Activated CD8-positive, alpha-beta T cell treated with anti-CD3 and anti-CD28 coated beads for 36 hours (primary cell): Measurements from ENCODE around the gene GIGYF2. TPM values are rescaled to one million over a fixed set of nuclear protein-coding genes. Genes with fewer than 3 reads are reported as not detected.

Experiments used
- ATAC-seq: fragments of 200-7000 bp; cut with Tn5 transposase; one replicate; pipeline ENCODE4 v1.10.0; 2021; ENCODE audit warnings: mild to moderate bottlenecking, moderate library complexity
- CTCF ChIA-PET: fragments of 350-600 bp; sonication (Branson Sonifier 250); formaldehyde crosslinking; loops from one replicate; lab custom pipeline; 2021; ENCODE audit warnings: antibody characterized with exemption; lab: Charles Lee
- POLR2A ChIA-PET: fragments of 350-600 bp; sonication (Branson Sonifier 250); formaldehyde crosslinking; loops from one replicate; lab custom pipeline; 2021; ENCODE audit warnings: antibody characterized with exemption; lab: Charles Lee
- DNase-seq: peaks from one replicate; pipeline ENCODE4 v3.0.0-alpha.2; 2020
- H3K27ac Mint-ChIP-seq: one replicate; pipeline ENCODE4 v1.8.0; 2021; ENCODE audit warnings: mild to moderate bottlenecking, mixed read lengths
- H3K27me3 Mint-ChIP-seq: one replicate; pipeline ENCODE4 v1.8.0; 2021; ENCODE audit warnings: mixed read lengths
- H3K36me3 Mint-ChIP-seq: one replicate; pipeline ENCODE4 v1.8.0; 2021; ENCODE audit warnings: low read depth, mixed read lengths
- H3K4me1 Mint-ChIP-seq: one replicate; pipeline ENCODE4 v1.8.0; 2021; ENCODE audit warnings: low read depth, mixed read lengths
- H3K4me3 Mint-ChIP-seq: one replicate; pipeline ENCODE4 v1.8.0; 2021; ENCODE audit warnings: mild to moderate bottlenecking, moderate library complexity, mixed read lengths
- H3K9me3 Mint-ChIP-seq: one replicate; pipeline ENCODE4 v1.8.0; 2021; ENCODE audit warnings: mixed read lengths
- intact Hi-C: fragments of 100-400 bp; cut with micrococcal nuclease; formaldehyde crosslinking; loops from one replicate; pipeline ENCODE4 v1.10.0; 2022
- total RNA-seq, 2 experiments: library from RNA; stranded (reverse); gene quantifications; one replicate each; pipeline ENCODE4 v1.2.3, GENCODE V29; 2021
- TF ChIP-seq, protein P1 (sequence below): fragments of 200-600 bp; IDR thresholded peaks from one replicate; pipeline ENCODE4 v1.8.0; 2022; ENCODE audit warnings: antibody characterized with exemption, mild to moderate bottlenecking

Gene GIGYF2
- total RNA-seq, 2 experiments from 2014 or later, result 49.7 to 52.5 TPM

DNA sequence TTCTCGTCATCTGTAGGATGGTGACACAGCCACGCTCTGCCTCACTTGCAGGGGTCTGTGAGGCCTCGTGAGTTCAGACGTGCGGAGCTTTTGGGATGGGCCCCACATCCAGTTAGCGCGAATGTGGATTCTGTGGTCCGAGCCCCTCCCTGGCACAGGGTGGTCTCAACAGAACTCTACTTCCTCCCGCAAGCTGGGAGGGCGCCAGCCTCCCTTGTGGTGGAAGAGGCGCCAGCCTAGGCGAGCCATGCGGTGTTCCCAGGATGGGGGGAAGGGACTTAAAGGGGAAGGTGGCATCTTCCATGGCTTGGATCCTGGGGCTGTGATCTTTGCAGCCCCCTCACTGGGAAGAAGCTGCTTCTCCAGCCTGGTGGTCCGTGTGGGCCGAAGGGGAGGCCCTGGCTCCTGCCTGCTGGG, 174.3 kb downstream of the GIGYF2 start:
- Mint-ChIP-seq H3K36me3 (no peaks in the 10 kb centered on the region), H3K9me3 (no peaks in the 10 kb centered on the region), H3K27ac (no peak overlapping the region), H3K4me1 (peaks cover 8% of the 10 kb centered on the region), H3K27me3 (peaks cover 12% of the 10 kb centered on the region), H3K4me3 (no peak overlapping the region)
- intact Hi-C loops, result loop anchor here (10.0 kb wide), 1 partner anchor 383 kb away; the partner anchor contains the start of gene ATG16L1
- DNase-seq (no peak), ATAC-seq (no peak)
- CTCF ChIA-PET, result no interaction called here
- POLR2A ChIA-PET, result interaction anchor here (0.6 kb wide), 1 partner anchor 259 kb away, joined by 3 read pairs; no protein-coding TSS in a partner anchor
- TF ChIP-seq, protein P1, sequence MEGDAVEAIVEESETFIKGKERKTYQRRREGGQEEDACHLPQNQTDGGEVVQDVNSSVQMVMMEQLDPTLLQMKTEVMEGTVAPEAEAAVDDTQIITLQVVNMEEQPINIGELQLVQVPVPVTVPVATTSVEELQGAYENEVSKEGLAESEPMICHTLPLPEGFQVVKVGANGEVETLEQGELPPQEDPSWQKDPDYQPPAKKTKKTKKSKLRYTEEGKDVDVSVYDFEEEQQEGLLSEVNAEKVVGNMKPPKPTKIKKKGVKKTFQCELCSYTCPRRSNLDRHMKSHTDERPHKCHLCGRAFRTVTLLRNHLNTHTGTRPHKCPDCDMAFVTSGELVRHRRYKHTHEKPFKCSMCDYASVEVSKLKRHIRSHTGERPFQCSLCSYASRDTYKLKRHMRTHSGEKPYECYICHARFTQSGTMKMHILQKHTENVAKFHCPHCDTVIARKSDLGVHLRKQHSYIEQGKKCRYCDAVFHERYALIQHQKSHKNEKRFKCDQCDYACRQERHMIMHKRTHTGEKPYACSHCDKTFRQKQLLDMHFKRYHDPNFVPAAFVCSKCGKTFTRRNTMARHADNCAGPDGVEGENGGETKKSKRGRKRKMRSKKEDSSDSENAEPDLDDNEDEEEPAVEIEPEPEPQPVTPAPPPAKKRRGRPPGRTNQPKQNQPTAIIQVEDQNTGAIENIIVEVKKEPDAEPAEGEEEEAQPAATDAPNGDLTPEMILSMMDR, result no peak

- ATAC-seq, result no peak
- H3K9me3 Mint-ChIP-seq, result no peaks in the 10 kb centered on the region
- DNase-seq, result no peak
- peaks cover 8% of the 10 kb centered on the region for H3K4me1 Mint-ChIP-seq
- ChIA-PET POLR2A (interaction anchor here (0.6 kb wide), 1 partner anchor 258 kb away, joined by 3 read pairs; no protein-coding TSS in a partner anchor), CTCF (no interaction called here)
- H3K36me3 Mint-ChIP-seq, result no peaks in the 10 kb centered on the region
- no peak overlapping the region for H3K4me3 Mint-ChIP-seq
- TF ChIP-seq, protein P1, result no peak
- intact Hi-C loops, result loop anchor here (10.0 kb wide), 1 partner anchor 383 kb away; the partner anchor contains the start of gene ATG16L1
- no peak overlapping the region for H3K27ac Mint-ChIP-seq
- peaks cover 12% of the 10 kb centered on the region for H3K27me3 Mint-ChIP-seq
Observed at GRCh38 chr2:232871835-232872736, 175.0 kb downstream of the GIGYF2 start.

GRCh38 chr2:232872826-232873225, 175.7 kb downstream of the GIGYF2 start:
- DNase-seq, result no peak

DNA sequence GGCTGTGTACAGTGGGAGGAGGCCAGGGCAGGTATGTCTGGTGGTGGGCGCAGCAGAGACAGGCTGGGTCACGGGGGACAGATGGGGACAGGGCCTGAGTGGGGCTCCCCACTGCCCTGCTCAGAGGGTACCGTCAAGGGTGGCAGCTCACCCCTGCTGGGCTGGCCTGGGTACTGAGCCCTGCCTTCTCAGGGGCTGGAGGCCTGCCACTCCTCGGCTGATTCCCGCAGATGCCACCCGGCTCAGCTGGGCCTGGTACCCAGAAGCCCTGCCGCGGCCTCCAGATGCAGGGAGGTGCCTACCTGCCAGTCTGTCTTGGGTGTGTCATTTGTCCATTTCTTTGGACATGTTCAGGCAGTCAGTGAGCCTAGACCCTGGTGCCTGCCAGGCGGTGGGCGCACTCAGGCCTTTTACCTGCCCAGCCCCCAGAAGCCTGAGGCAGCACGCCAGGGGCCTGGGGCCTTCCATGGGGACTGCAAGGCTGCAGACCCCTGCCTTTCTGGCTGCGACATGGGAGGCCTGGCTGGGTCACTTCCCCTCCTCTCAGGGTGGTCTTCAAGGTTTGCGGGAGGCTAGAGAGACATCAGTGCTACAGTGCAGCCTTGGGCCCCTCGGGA, 176.3 kb downstream of the GIGYF2 start:
- peaks cover 8% of the 10 kb centered on the region for H3K4me1 Mint-ChIP-seq
- no peaks in the 10 kb centered on the region for H3K9me3 Mint-ChIP-seq
- DNase-seq (no peak), ATAC-seq (no peak)
- ChIA-PET POLR2A (no interaction called here), CTCF (no interaction called here)
- H3K27ac Mint-ChIP-seq, result no peak overlapping the region
- intact Hi-C loops, result loop anchor here (10.0 kb wide), 1 partner anchor 381 kb away; the partner anchor contains the start of gene ATG16L1
- peaks cover 17% of the 10 kb centered on the region for H3K27me3 Mint-ChIP-seq
- no peaks in the 10 kb centered on the region for H3K36me3 Mint-ChIP-seq
- no peak overlapping the region for H3K4me3 Mint-ChIP-seq
- TF ChIP-seq, protein P1, result no peak

More at GRCh38 chr2:232872826-232873225, 175.7 kb downstream of the GIGYF2 start:
- intact Hi-C loops, result loop anchor here (10.0 kb wide), 1 partner anchor 382 kb away; the partner anchor contains the start of gene ATG16L1
- POLR2A ChIA-PET, result no interaction called here
- no peak overlapping the region for H3K4me3 Mint-ChIP-seq
- H3K27ac Mint-ChIP-seq, result no peak overlapping the region
- CTCF ChIA-PET, result no interaction called here
- H3K36me3 Mint-ChIP-seq, result no peaks in the 10 kb centered on the region
- H3K27me3 Mint-ChIP-seq, result peaks cover 16% of the 10 kb centered on the region
- peaks cover 8% of the 10 kb centered on the region for H3K4me1 Mint-ChIP-seq
- TF ChIP-seq, protein P1, result no peak
- no peaks in the 10 kb centered on the region for H3K9me3 Mint-ChIP-seq
- ATAC-seq, result no peak
